Measurements from ENCODE around the gene GPC2.

Gene GPC2

DNA sequence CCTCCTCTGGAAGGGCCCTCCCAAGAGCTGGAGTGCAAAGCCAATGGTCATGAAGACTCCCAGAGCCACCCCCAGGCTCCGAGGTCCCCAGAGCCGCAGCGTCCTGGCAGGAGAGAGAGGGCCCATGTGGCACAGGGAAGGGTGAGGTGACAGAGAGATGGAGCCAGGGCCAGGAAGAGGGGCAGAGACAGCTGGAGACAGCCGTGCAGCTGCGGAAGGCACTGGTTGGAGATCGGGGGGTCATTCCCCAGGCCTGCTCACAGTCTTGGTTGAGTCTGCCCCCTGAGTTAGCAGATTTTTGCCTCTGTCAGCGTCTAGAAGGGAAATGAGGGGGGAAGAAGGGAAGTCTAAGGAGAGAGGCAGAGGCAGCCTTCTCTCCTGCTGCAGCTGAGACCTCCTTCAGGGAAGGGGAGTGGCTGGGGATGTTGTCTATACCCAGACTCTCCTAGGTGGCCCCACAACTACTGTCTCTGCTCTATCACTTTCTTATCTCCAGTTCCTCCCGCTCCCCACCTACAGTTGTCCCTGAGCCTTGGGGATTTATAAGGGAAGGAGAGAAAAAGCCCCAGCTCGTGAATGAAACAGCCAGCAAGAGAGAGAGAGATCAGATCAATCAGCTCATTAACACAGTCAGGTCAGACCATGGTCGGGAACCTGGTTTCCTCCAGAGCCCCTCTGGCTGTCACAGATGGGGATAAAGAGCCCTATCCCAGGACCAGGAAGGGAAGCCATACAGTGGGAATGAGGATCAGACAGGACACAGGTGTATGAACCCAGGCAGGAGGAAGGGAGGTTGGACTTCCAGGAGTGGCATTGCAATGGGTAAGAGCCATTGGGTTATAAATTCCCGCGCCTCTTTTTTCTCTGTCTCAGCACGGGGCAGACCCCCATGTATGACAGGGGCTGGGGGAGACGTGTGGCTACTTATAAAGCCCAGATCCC, 9.9 kb downstream of the GPC2 start:
- Histone ChIP-seq H3K4me3 (ENCODE audit: low read depth in 1 of 2, low read length in 2 of 2) (peak overlapping the region in 1 of 2 experiments; percentile 56; a peak in 2 of 4 replicates), H3K4me1 (ENCODE audit: insufficient read depth, low read length) (peaks cover 26% of the 10 kb centered on the region), H3K9ac (ENCODE audit: low read depth, low read length) (peak overlapping the region; percentile 52; the same call in 1 of the 2 replicates)

DNA sequence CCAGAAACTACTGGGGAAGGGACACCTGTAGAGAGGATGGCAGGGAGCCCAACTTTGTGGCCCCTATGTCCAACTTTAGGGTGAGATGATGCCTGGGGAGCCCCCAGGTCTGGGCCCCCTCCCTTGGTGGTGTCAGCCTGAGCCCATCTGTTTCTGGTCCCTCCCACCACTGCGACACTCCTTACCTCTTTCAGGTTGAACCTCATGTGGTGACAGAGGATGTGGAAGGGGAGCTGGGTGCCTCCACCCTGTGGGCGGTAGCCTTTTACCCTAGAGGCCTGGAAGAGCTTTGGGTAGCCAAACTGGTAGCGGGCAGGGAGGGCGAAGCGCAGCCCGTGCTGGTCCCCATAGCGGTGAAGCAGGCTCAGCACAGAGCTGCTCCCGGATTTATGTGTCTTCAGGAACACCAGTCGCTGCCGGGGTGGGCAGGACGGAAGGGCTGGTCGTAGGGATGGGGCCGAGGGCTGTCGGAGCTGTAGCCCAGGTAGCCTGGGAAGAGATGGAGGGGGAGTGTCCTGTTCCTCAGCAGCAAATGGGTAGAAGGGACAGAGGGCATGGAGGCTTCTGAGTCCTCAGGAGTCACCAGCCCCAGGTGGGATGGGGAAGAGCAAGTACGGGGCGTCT, 10.8 kb downstream of the GPC2 start:
- peaks cover 26% of the 10 kb centered on the region for H3K4me1 ChIP-seq (ENCODE audit: insufficient read depth, low read length)
- no peak for TF ChIP-seq EZH2 (IDR thresholded peaks at IDR 0.05; ENCODE audit: borderline replicate concordance, low read depth, low read length, severe bottlenecking)
- TF ChIP-seq, protein P1, sequence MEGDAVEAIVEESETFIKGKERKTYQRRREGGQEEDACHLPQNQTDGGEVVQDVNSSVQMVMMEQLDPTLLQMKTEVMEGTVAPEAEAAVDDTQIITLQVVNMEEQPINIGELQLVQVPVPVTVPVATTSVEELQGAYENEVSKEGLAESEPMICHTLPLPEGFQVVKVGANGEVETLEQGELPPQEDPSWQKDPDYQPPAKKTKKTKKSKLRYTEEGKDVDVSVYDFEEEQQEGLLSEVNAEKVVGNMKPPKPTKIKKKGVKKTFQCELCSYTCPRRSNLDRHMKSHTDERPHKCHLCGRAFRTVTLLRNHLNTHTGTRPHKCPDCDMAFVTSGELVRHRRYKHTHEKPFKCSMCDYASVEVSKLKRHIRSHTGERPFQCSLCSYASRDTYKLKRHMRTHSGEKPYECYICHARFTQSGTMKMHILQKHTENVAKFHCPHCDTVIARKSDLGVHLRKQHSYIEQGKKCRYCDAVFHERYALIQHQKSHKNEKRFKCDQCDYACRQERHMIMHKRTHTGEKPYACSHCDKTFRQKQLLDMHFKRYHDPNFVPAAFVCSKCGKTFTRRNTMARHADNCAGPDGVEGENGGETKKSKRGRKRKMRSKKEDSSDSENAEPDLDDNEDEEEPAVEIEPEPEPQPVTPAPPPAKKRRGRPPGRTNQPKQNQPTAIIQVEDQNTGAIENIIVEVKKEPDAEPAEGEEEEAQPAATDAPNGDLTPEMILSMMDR (IDR thresholded peaks at IDR 0.05; ENCODE audit: borderline replicate concordance, extremely low read depth, low read length, poor library complexity, severe bottlenecking), result no peak
- H3K79me2 ChIP-seq (ENCODE audit: insufficient read depth, low read length), result no peaks in the 10 kb centered on the region
- no peaks in the 10 kb centered on the region for H3K36me3 ChIP-seq (ENCODE audit: insufficient read depth, low read length)
- ATAC-seq (ENCODE audit: insufficient read depth, low read depth) (no peak), DNase-seq (no peak)
- H2AFZ ChIP-seq (ENCODE audit: low read depth, low read length), result no peak overlapping the region
- no peak overlapping the region for H3K4me3 ChIP-seq (ENCODE audit: low read depth in 1 of 2, low read length in 2 of 2)
- H3K27ac ChIP-seq (ENCODE audit: low read length), result no peak overlapping the region
- H3K9me3 ChIP-seq (ENCODE audit: insufficient read depth, low read length, severe bottlenecking), result no peaks in the 10 kb centered on the region
- peaks cover 7% of the 10 kb centered on the region for H3K27me3 ChIP-seq (ENCODE audit: insufficient read depth, low read length, poor library complexity)
- H3K9ac ChIP-seq (ENCODE audit: low read depth, low read length), result no peak overlapping the region
- H4K20me1 ChIP-seq (ENCODE audit: insufficient read depth, low read length), result no peaks in the 10 kb centered on the region
- H3K4me2 ChIP-seq (ENCODE audit: insufficient read depth, low read length), result no peak overlapping the region

More for the DNA sequence above, 9.9 kb downstream of the GPC2 start:
- H3K4me2 ChIP-seq (ENCODE audit: insufficient read depth, low read length), result peak overlapping the region; percentile 82
- no peaks in the 10 kb centered on the region for H3K36me3 ChIP-seq (ENCODE audit: insufficient read depth, low read length)
- H3K9me3 ChIP-seq (ENCODE audit: insufficient read depth, low read length, severe bottlenecking), result no peaks in the 10 kb centered on the region
- no peaks in the 10 kb centered on the region for H4K20me1 ChIP-seq (ENCODE audit: insufficient read depth, low read length)
- H3K27ac ChIP-seq (ENCODE audit: low read length), result no peak overlapping the region
- no peak for ATAC-seq (ENCODE audit: insufficient read depth, low read depth)
- H3K27me3 ChIP-seq (ENCODE audit: insufficient read depth, low read length, poor library complexity), result peaks cover 7% of the 10 kb centered on the region
- H3K79me2 ChIP-seq (ENCODE audit: insufficient read depth, low read length), result no peaks in the 10 kb centered on the region
- H2AFZ ChIP-seq (ENCODE audit: low read depth, low read length), result peak overlapping the region; percentile 66
- TF ChIP-seq, protein P1 (IDR thresholded peaks at IDR 0.05; ENCODE audit: borderline replicate concordance, extremely low read depth, low read length, poor library complexity, severe bottlenecking), result no peak
- no peak for TF ChIP-seq EZH2 (IDR thresholded peaks at IDR 0.05; ENCODE audit: borderline replicate concordance, low read depth, low read length, severe bottlenecking)
- no peak for DNase-seq

DNA sequence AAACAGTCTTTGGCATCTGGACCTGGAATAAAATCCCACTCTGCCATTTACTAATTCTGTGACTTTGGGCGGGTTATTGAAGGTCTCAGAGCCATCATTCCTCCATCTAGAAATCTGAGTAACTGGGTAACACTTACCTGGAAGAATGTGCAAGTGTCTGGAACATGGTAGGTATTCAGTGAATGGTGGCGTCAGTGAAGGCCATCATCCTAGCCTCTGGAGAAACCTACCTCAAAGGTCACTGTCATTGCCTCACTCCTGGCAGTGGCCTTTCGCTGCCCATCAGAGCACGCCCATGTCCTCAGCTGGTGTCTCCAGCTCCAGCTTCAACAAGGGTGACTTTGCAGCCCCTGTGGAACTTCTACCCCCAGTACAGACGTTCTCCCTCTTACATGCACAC, 13.3 kb downstream of the GPC2 start:
- Histone ChIP-seq H3K27ac (ENCODE audit: low read length) (no peak overlapping the region), H3K4me3 (ENCODE audit: low read depth in 1 of 2, low read length in 2 of 2) (no peak overlapping the region), H3K36me3 (ENCODE audit: insufficient read depth, low read length) (no peaks in the 10 kb centered on the region), H2AFZ (ENCODE audit: low read depth, low read length) (no peak overlapping the region), H3K27me3 (ENCODE audit: insufficient read depth, low read length, poor library complexity) (peaks cover 7% of the 10 kb centered on the region), H3K9me3 (ENCODE audit: insufficient read depth, low read length, severe bottlenecking) (no peaks in the 10 kb centered on the region), H3K79me2 (ENCODE audit: insufficient read depth, low read length) (peaks cover 4% of the 10 kb centered on the region; the same call in 1 of the 2 replicates), H3K9ac (ENCODE audit: low read depth, low read length) (no peak overlapping the region), H3K4me2 (ENCODE audit: insufficient read depth, low read length) (no peak overlapping the region), H3K4me1 (ENCODE audit: insufficient read depth, low read length) (peaks cover 26% of the 10 kb centered on the region), H4K20me1 (ENCODE audit: insufficient read depth, low read length) (no peaks in the 10 kb centered on the region)
- ATAC-seq (ENCODE audit: insufficient read depth, low read depth) (no peak), DNase-seq (no peak)
- TF ChIP-seq, protein P1 (IDR thresholded peaks at IDR 0.05; ENCODE audit: borderline replicate concordance, extremely low read depth, low read length, poor library complexity, severe bottlenecking), result no peak
- TF ChIP-seq EZH2 (IDR thresholded peaks at IDR 0.05; ENCODE audit: borderline replicate concordance, low read depth, low read length, severe bottlenecking), result no peak

Data from DND-41 (cell line).